Measurements from ENCODE around the gene CADM1.
"Not testable (repeated sequence)": the region's sequence is repeated elsewhere in the genome, so short reads cannot be mapped to it uniquely, and the experiment has no call there.

CADM1 gene

DNA sequence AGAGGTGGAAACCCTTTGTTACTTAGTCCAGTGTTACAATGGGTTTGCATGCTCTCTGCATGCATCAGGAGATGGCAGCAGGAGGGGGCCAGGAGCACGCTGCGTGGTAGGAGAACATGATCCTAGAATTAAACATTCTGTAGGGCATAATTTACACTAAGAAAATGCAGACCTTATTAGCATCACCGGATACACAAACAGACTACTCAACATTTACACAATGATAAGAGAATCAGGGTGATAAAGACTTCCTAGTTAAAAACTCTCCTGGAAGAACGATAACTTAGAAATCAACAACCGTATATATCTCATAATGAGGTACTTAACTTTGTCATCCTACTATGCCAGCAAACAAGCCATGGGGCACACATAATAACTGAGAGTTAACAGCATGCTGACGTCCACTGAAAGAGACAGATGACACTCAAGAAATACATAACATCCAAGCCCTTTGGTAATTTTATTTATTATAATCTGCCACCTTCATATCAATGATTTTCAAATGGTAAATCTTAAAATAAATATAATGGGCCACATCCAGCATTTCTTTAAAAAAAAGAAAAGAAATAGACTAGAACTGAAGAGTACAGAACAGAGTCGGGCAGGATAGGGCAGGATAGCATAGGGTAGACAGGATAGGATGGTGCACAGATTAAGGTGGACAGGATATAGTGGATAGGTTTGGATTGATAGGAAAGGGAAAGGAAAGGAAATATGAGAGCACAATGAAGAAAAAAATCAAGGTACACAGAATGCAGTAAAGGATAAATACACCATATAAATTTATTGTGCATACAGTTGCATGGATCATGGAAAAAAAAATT lies 27.5 kb downstream of the CADM1 start:
- DNase-seq = no peak

DNA sequence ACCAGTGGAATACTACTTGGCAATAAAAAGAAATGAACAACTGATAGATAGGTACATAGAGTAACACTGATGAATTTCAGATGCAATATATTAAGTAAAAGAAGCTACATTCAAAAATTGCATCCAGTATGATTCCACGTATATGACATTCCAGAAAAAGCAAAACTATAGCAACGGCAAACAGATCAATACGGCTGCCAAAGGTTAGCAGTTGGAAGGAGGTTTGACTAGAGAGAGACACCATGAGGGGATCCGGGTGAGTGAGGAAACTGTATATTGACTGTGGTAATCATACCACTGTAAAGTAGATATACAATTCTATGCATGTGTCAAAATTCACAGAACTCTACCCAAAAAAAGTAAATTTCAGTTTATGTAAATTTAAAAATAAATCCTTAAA lies 28.7 kb downstream of the CADM1 start:
- DNase-seq = no peak

DNA sequence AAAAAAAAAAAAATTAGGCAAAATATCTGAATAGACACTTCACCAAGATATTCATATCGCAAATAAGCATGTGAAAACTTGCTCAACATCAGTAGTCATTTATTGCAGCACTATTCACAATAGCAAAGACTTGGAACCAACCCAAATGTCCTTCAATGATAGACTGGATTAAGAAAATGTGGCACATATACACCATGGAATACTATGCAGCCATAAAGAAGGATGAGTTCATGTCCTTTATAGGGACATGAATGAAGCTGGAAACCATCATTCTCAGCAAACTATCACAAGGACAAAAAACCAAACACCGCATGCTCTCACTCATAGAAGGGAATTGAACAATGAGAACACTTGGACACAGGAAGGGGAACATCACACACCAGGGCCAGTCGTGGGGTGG lies 29.9 kb downstream of the CADM1 start:
- DNase-seq = not testable (repeated sequence)

DNA sequence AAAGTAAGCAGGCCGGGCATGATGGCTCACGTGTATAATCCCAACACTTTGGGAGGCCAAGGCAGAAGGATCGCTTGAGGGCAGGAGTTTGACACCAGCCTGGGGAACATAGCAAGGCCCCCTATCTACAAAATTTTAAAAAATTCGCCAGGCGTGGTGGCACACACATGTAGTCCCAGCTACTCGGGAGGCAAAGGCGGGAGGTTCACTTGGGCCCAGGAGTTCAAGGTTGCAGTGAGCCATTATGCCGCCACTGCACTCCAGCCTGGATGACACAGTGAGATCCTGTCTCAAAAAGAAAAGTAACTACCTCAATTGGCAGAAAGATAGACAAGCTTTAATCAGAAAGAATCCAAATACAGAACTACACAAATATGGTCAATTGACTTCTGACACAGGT lies 31.0 kb downstream of the CADM1 start:
- DNase-seq = no peak

DNA sequence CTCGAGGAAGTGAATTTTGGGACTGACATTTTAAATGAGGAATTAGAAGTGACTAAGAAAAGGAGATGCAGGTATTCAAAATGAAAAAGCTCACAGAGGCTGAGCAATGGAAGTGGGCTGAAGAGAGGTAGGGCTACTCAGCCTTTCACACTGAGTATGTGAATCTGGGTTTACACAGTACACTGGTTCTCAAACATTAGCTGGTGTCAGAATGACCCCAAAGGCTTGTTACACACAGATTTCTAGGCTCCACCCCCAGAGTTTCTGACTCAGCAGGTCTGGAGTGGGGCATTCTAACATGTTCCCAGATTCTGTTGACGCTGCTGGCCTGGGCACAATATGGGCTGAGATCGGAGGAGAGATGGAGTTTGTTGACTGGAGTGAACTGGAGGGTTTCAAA lies 32.8 kb downstream of the CADM1 start:
- no peak for DNase-seq

DNA sequence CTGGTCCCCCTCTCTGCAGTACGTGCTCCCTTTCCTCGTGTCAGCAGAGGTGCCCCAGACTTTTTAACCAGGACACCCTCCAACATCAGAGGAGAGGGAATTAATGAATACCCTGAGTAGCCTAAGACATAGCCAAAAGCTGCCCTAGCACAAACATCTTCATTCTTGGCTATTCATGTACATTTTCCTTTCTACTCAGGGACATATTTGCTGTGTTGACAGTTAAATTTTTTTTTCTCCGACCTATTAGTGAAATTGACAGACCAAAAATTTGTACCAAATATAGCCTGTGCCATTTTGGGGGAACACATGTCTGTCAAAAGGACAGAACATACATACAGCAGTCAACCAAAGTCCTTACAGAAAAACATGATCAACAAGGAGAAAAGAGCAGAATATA lies 33.3 kb downstream of the CADM1 start:
- no peak for DNase-seq

DNA sequence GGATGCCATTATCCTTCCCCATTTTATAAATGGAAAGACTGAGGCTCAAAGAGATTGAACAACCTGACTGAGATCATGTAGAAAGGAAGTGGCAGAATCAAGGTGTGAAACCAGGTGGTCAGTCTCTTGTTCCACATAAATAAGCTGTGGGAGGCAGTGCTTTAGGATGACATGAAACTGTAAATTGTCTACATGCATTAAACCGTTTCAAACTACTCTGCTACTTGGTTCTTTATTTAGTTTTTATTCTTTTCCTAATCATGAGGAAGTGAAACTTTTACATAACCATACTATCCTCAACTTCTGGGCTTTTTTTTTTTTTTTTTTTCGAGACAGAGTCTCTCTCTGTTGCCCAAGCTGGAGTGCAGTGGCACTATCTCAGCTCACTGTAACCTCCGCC lies 34.9 kb downstream of the CADM1 start:
- DNase-seq = no peak

DNA sequence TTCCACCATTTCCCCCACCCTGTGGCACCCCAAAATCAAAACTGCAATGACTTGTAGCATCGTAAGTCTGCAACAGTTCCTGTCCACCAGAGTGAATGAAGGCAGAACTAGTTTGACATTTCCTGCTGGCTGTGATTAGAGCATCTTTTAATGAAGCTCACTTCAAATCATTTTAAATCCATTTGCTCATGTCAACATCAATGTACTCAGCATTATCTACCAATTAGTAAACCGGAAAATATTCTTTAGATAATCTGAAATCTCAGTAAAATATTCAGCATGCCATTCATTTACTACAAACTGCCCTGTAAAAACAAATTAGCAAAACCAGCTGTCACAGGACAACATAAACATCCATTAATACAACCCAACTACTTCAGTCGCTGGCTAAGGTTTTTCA lies 38.1 kb downstream of the CADM1 start:
- DNase-seq = no peak

DNA sequence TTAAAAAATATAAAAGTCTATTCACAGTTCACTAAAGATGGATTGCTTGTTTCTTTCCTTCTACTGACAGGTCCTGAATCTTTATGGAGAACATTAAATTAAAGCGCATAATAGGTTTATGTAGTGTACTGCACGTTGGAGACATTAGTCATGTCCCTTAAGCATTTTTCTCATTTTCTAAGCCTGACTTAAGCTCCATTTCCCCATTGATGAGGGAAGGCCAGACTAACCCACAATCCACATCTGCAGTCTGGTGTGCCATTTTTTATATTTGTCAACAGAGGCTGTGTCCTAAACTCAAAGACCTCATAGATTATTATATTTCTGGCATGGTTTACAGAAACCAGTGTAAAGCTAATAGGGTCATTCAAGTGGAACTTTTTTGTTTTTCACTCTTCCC lies 39.9 kb downstream of the CADM1 start:
- DNase-seq = no peak

DNA sequence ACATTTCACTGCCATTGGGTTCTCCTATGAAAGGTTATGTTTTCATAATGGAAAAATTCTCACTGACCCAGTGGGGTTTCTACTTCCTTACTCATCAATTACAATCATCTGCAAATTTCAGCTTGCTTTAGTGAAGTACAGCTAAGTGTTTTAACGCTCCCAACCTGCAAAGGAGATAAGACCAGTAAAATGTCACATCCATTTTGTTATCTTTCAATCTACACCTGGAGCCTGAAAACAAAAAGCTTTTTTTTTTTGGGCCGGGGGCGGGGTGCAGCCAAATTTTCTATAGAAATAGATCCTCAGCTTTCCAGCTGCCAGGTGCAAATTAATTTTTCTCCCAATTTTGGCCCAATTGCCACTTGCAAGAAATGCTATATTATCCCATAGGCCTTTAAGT lies 40.6 kb downstream of the CADM1 start:
- no peak for DNase-seq

DNA sequence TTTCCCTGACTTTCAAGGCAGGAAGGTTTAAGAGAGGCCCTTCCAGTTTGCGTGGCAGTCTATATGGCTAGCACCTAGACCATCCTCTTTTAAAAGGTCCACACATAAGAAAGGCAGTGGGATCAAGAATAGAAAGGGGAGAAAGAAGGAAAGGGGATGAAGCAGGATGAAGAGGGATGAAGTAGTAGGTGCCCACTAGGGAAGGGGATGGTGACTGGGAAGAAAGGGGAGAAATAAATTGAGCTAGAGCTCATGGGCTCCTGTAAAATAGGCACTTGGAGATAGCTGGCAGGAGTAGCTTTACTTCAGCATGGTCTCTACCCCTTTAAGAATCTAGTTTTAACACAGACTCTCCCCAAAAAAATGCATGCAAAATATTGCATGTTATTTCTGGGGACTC lies 41.5 kb downstream of the CADM1 start:
- DNase-seq = no peak

DNA sequence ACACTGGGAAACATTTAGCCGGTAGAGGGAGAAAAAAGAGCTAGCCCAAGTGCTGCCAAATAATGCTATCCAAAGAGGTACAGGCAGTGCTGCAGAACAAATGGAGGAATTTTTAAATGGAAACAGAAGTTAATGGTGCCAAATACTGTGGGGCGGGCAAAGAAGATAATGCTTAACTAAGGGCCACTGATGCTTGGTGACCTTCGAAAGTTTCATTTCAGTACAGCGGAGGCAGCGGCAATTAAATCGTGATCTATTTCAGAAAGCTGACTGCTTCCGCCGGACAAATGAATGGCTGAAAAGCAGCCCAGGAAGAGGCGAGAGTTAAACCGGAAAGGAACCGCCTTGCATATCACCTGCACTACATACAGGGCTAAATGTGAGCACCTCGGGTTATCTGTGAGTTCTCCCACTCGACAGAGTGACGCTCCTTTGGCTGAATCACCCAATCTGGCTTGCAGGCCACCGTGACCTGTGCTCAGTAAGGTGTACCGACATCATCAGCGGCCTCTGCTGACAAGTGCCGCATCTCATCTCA lies 42.1 kb downstream of the CADM1 start:
- DNase-seq = no peak

DNA sequence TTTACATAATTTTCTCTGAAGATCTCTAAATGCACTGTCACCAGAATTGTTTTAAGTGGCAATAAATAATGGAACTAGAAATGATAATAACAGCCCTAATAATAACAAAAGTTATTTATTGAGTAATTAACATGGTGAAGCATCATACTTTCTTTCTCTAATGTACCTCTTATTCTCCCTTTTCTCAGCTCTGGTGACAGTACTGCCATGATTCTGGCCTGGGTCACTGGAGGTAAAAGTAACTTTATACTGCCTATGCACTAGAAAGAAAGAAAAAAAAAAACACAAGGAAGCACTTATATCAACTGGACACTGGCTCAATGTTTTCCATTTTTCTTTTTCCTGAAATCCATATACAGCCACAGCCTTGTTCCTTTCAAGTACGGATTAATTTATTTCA lies 43.7 kb downstream of the CADM1 start:
- no peak for DNase-seq

DNA sequence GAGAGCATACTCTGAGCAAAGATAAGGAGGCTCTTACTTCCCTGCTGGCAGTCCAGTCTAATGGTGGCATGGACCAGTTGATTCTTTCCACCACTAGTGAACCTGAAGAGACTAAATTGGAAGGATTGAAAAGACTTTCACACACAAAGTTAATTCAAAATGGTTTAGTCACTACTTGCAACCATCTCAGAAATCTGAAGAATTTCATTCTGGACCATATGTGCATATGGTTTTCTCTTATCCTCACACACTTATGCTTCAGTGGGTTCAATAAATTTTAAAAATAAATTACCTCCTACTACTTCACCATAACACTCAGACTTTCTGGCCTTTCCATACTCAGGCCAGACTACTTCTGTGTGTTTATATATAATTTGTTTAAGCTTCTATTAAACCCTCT lies 44.7 kb downstream of the CADM1 start:
- no peak for DNase-seq

DNA sequence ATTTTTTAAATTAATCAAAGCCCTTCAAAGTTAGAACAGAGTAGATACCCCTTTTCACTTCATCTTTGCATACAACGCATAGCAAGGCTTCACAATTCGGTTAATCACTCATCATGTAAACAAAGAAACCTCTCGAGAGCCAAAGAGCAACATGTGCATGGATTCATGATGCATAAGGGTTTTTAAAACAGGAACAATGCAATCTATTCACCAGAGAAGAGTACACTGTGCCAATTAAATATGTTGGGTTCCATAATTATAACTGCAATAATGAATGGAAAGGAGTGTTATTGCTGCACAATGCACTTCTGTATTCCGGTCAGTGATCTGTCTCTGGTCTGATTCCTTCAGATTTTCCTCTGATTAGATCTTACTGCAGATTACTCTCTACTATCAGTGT lies 45.3 kb downstream of the CADM1 start:
- DNase-seq = no peak

DNA sequence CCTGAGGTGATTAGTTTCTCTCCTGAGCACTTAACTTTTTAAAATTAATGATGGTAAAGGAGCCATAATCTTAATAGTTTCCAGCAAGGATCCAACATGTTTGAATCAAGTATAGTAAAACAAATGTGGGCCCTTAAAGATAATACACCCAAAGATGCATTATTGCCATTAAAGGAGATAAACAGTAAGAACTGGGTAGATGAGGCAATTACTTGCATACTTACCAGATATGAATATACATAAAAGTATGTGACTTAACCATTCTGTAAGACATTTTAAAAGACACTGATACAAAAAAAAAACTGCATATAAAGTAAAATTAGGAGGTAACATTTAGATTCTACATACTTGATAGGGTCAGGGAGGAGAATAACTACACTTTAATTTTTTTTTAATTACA lies 48.2 kb downstream of the CADM1 start:
- DNase-seq = no peak

DNA sequence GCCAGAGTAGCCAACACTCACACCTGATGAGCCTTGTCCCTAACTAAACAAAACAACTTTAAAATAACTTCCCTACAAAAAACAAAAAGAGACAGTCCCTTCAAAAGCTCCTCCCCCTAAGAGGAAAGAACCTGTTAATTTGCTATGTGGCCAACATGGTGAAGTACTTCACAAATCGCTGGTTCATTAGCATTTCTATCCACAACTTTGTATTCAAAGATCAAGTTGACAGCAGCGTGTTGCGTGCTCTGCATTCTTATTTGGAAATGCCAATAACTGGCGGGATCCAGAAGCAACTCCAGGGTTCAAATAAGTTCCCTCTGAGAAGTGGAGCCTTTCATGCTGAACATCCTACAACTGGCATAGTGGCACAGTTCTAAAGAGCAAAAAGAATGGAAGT lies 48.6 kb downstream of the CADM1 start:
- no peak for DNase-seq

DNA sequence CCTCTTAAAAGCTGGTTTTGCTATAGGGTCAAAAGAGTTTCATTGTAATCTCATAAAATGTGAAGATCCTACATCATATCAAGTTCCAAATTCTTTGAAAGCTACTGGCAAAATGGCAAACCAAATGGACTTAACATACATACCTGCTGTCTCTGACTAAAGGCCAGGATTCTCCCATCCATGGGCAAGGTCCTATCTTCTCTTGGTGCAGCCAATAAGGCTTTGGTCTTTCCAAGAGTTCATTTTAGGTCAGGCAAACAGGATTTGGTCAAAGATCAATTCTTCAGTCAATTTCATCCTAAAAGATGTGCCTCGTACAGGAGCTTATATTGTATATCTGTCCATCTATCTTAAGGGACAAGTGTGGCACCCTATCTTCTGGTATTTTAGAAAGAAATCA lies 49.7 kb downstream of the CADM1 start:
- no peak for DNase-seq

DNA sequence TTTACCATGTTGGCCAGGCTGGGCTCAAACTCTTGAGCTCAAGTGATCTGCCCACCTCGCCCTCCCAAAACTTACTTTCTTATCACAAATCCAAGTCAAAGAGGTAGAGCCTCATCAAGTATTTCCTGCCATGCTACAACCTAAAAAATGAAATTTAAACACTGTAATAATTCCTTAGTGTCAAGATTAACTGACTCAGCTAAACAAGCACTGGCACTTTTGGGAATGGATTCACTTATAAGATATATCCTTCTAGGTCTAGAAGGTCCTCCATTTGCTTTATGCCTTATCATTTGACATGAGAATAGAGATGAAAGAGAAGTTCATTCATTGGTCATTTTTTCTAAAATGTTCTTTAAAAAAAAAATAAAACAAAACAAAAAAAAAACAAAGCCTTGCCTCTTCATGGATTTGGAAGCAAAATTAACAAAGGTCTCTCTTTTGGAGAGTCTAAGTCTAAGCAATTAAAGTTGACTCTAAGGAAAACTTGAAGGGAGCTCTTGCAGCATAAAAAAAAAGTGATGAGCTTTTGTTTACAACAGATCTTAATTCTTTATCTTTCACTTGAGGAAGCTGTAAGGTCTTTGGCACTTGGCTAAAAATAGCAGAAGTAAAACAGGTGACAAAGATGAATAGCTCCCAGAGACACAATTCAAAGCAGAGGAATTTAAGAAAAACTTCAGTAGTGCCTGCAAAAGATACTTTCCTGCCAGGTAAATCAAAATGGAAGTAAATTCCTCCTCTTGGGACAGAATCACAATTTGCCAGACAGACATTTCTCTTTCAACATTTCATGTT lies 50.3 kb downstream of the CADM1 start:
- DNase-seq = no peak

DNA sequence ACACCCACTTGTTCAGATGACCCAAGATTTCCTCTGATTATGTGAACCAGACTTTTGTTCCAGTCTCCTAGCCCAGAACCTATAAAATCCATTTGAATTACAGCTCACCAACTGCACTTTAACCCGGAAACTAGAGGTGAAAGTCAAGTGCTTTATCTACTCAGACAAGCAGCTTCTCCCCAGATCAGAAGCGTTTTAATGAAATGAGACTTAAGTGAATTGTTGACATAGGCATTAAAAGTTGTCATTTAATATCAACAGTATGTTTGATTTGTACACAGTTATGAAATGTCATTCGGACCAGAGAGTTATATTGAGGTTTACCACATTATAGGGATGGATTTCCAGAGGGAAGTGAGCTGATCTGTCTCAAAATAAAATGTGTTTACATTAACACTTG lies 52.0 kb downstream of the CADM1 start:
- DNase-seq = no peak

DNA sequence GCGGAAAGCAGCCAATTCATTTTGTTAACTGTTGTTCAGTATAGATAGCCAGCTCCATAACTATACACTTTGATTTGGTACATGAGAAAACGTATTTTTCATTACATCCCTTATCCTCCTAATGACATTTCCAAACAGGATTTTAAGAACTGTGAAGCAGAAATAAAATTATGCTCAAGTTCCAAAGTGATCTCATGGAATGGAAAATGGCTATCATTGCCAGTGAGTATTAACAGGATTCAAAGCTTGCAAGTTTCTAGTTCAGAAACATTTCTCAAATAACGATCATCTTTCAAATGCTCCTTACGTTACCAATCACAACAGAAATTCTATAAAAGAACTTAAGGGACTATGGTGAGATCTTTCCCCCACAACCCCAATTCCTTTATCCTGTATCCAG lies 53.7 kb downstream of the CADM1 start:
- no peak for DNase-seq

DNA sequence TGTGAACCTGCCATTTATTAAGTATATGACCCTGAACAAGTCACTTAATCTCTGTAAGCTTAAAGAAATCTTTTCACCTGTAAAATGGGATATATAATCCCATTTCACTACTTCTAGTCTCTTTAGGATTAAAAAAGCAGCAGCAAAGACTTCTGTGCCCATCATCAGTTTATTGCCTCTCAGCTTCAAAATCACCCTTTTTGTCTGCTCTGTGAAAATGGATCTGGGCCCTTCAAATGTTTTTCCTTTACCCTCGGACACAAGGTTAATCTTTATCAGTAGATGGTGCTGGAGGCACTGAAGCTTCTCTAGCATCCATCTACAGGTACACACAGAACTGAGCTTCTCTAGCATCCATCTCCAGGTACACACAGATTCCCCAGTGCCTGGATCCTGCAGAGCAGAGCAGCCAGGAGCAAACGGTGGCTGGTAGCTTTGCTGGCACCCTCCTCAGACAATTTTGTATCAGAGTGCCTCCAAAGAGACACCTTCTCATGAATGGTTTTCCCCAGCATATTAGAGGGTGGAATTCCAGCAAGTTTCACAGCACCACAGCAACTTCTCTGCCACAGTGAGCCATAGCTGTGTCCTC lies 56.8 kb downstream of the CADM1 start:
- no peak for DNase-seq

DNA sequence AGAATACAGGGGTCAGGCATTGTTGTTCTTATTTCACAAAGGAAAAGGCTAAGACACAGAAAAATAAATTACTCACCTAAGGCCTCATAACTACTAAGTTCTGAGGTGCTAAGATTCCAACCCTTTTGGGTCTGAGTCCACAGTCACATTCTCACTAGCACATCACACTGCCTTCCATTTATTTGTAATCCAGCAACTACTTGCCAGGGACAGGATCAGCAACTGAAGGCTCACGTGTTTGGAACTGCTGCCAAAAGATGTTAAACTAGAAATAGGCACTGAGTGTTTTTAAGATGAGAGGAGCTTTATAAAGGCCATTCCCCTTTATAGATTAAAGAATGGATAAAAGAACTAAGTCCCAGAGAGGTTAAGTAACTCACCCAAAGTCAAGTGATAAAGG lies 58.0 kb downstream of the CADM1 start:
- no peak for DNase-seq

DNA sequence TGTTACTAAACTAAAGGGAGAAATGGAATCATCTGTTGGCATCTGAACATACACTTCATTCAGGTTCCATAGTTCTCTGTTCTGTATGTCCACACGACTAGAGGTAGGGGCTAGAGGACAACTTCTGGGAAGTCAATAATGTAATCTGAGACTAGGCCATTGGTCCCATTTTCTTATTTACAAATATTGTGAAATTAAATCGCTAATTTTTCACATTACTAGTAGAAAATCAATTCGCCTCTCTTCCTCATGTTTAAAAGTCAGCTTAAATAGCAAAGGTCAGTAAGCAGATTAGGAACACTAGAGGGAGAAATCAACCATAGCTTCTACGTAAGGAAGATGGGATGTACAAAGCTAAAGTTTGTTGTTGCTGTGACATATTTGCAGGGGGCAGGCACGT lies 59.7 kb downstream of the CADM1 start:
- no peak for DNase-seq
